WTC11 (cell line): Measurements from ENCODE around the gene SLC2A6. TPM values are rescaled to one million over a fixed set of nuclear protein-coding genes. Genes with fewer than 3 reads are reported as not detected.
A peak's percentile ranks its signal among the peaks of the same experiment; 100 is the strongest.

Experiments
- ATAC-seq: fragments of 200-7000 bp; cut with Tn5 transposase; 2 replicates; pipeline ENCODE4 v1.10.0; 2021; ENCODE audit warnings: mild to moderate bottlenecking, moderate library complexity
- CTCF ChIA-PET: fragments of 300-600 bp; sonication (Branson Sonifier 250); formaldehyde crosslinking; loops from one replicate; lab custom pipeline; 2021; ENCODE audit warnings: antibody characterized with exemption; lab: Charles Lee
- POLR2A ChIA-PET: fragments of 350-600 bp; sonication (Branson Sonifier 250); formaldehyde crosslinking; loops from one replicate; lab custom pipeline; 2021; ENCODE audit warnings: antibody characterized with exemption; lab: Charles Lee
- DNase-seq: peaks from one replicate; pipeline ENCODE4 v3.0.0; 2021; ENCODE audit warnings: low spot score
- H3K27ac Mint-ChIP-seq: 2 replicates; pipeline ENCODE4 v1.8.0; 2021; ENCODE audit warnings: mixed read lengths
- H3K27me3 Mint-ChIP-seq: 2 replicates; pipeline ENCODE4 v1.8.0; 2021; ENCODE audit warnings: low read depth, mild to moderate bottlenecking, moderate library complexity, mixed read lengths
- H3K36me3 Mint-ChIP-seq: 2 replicates; pipeline ENCODE4 v1.8.0; 2021; ENCODE audit warnings: mixed read lengths
- H3K4me1 Mint-ChIP-seq: 2 replicates; pipeline ENCODE4 v1.8.0; 2022; ENCODE audit warnings: mixed read lengths
- H3K4me3 Mint-ChIP-seq: 2 replicates; pipeline ENCODE4 v1.8.0; 2021; ENCODE audit warnings: mild to moderate bottlenecking, moderate library complexity, mixed read lengths
- H3K9me3 Mint-ChIP-seq: 2 replicates; pipeline ENCODE4 v1.8.0; 2021; ENCODE audit warnings: mixed read lengths
- AR ChIP-seq: fragments of 250-450 bp; sonication (Bioruptor Pico); IDR thresholded peaks from 2 replicates; pipeline ENCODE4 v1.9.0; 2021; ENCODE audit warnings: mild to moderate bottlenecking
- ATF2 ChIP-seq: sonication (generic); formaldehyde crosslinking; IDR thresholded peaks from 2 replicates; pipeline ENCODE4 v1.8.1; 2022; ENCODE audit warnings: low read depth, missing genetic modification reagents, borderline replicate concordance
- CREB1 ChIP-seq: sonication (generic); formaldehyde crosslinking; IDR thresholded peaks from 2 replicates; pipeline ENCODE4 v1.8.0; 2023; ENCODE audit warnings: mild to moderate bottlenecking, missing genetic modification reagents
- E2F4 ChIP-seq: sonication (generic); formaldehyde crosslinking; IDR thresholded peaks from 2 replicates; pipeline ENCODE4 v1.8.1; 2022; ENCODE audit warnings: low read depth, mild to moderate bottlenecking, moderate library complexity, missing genetic modification reagents, borderline replicate concordance
- E2F5 ChIP-seq: sonication (generic); formaldehyde crosslinking; IDR thresholded peaks from 2 replicates; pipeline ENCODE4 v1.8.1; 2022; ENCODE audit warnings: mild to moderate bottlenecking, moderate library complexity, missing genetic modification reagents
- FOXP1 ChIP-seq: sonication (generic); formaldehyde crosslinking; IDR thresholded peaks from 2 replicates; pipeline ENCODE4 v1.8.0; 2022; ENCODE audit warnings: missing genetic modification reagents, mild to moderate bottlenecking, moderate library complexity, borderline replicate concordance
- JAZF1 ChIP-seq: fragments of 250-450 bp; sonication (Bioruptor Pico); IDR thresholded peaks from 2 replicates; pipeline ENCODE4 v1.9.0; 2021; ENCODE audit warnings: moderate library complexity, mild to moderate bottlenecking, inconsistent platforms
- MLX ChIP-seq: sonication (generic); formaldehyde crosslinking; IDR thresholded peaks from 2 replicates; pipeline ENCODE4 v1.8.1; 2023; ENCODE audit warnings: mild to moderate bottlenecking, missing genetic modification reagents, moderate library complexity
- MXD4 ChIP-seq: fragments of 250-450 bp; sonication (Bioruptor Pico); IDR thresholded peaks from 2 replicates; pipeline ENCODE4 v1.8.0; 2021; ENCODE audit warnings: mild to moderate bottlenecking, moderate library complexity, borderline replicate concordance
- NFYB ChIP-seq: sonication (generic); formaldehyde crosslinking; conservative IDR thresholded peaks from 2 replicates; pipeline ENCODE4 v1.8.0; 2022; ENCODE audit warnings: low read depth, missing genetic modification reagents
- PRRX2 ChIP-seq: fragments of 250-450 bp; sonication (Bioruptor Pico); IDR thresholded peaks from 2 replicates; pipeline ENCODE4 v1.8.0; 2021; ENCODE audit warnings: mild to moderate bottlenecking
- TP53 ChIP-seq: sonication (generic); formaldehyde crosslinking; IDR thresholded peaks from 2 replicates; pipeline ENCODE4 v1.8.1; 2023; ENCODE audit warnings: mild to moderate bottlenecking, missing genetic modification reagents
- ZNF263 ChIP-seq: sonication (generic); formaldehyde crosslinking; IDR thresholded peaks from 2 replicates; pipeline ENCODE4 v1.8.1; 2022; ENCODE audit warnings: low read depth, mild to moderate bottlenecking, moderate library complexity, missing genetic modification reagents
- ZNF423 ChIP-seq: fragments of 250-450 bp; sonication (Bioruptor Pico); IDR thresholded peaks from 2 replicates; pipeline ENCODE4 v2.1.2; 2022; ENCODE audit warnings: mild to moderate bottlenecking, moderate library complexity
- ZNF425 ChIP-seq: fragments of 250-450 bp; sonication (Bioruptor Pico); conservative IDR thresholded peaks from 2 replicates; pipeline ENCODE4 v1.9.0; 2021; ENCODE audit warnings: mild to moderate bottlenecking
- ZNF671 ChIP-seq: fragments of 250-450 bp; sonication (Bioruptor Pico); IDR thresholded peaks from 2 replicates; pipeline ENCODE4 v1.8.0; 2021; ENCODE audit warnings: mild to moderate bottlenecking
- ZSCAN18 ChIP-seq: fragments of 250-450 bp; sonication (Bioruptor Pico); IDR thresholded peaks from 2 replicates; pipeline ENCODE4 v2.1.2; 2022; ENCODE audit warnings: mild to moderate bottlenecking, moderate library complexity
- total RNA-seq: library from RNA; stranded (reverse); gene quantifications from 3 replicates; pipeline ENCODE4 v1.2.3, GENCODE V29; 2021

SLC2A6 gene
- total RNA-seq, 1 experiment from 2014 or later: 16.6 TPM

GRCh38 chr9:133524146-133524545 lies 45.2 kb upstream of the SLC2A6 start:
- no peak for TF ChIP-seq JAZF1 (CRISPR knock-in tag)
- TF ChIP-seq ZNF263 (CRISPR knock-in tag): no peak
- TF ChIP-seq CREB1: no peak
- no peak for TF ChIP-seq NFYB (CRISPR knock-in tag)
- no peak for TF ChIP-seq TP53 (CRISPR knock-in tag)
- TF ChIP-seq ATF2 (CRISPR knock-in tag): no peak
- TF ChIP-seq PRRX2 (CRISPR knock-in tag): no peak
- no peak for TF ChIP-seq E2F5 (CRISPR knock-in tag)
- no peak for TF ChIP-seq MLX (CRISPR knock-in tag)
- no peak for TF ChIP-seq AR (CRISPR knock-in tag)
- TF ChIP-seq ZNF423 (CRISPR knock-in tag): no peak
- TF ChIP-seq FOXP1 (CRISPR knock-in tag): no peak
- no peak for TF ChIP-seq ZSCAN18 (CRISPR knock-in tag)
- TF ChIP-seq ZNF425 (CRISPR knock-in tag): no peak
- no peak for TF ChIP-seq MXD4 (CRISPR knock-in tag)
- POLR2A ChIA-PET: no interaction called here
- H3K4me3 Mint-ChIP-seq: no peak overlapping the region
- CTCF ChIA-PET: interaction anchor here (1.0 to 2.5 kb wide), 4 partner anchors 11 to 202 kb away, joined by 3 to 10 read pairs (median 4); no protein-coding TSS in a partner anchor
- H3K36me3 Mint-ChIP-seq: no peaks in the 10 kb centered on the region
- H3K27me3 Mint-ChIP-seq: peaks cover 2% of the 10 kb centered on the region; the same call in 1 of the 2 replicates
- no peak for ATAC-seq
- no peaks in the 10 kb centered on the region for H3K9me3 Mint-ChIP-seq
- no peak for DNase-seq
- peaks cover 33% of the 10 kb centered on the region for H3K4me1 Mint-ChIP-seq
- no peak overlapping the region for H3K27ac Mint-ChIP-seq

GRCh38 chr9:133523106-133523505 lies 44.2 kb upstream of the SLC2A6 start:
- CTCF ChIA-PET: interaction anchor here (0.9 to 2.5 kb wide), 5 partner anchors 10 to 191 kb away, joined by 3 to 10 read pairs (median 3); no protein-coding TSS in a partner anchor
- DNase-seq (no peak), ATAC-seq (no peak)
- Mint-ChIP-seq H3K27ac (no peak overlapping the region), H3K9me3 (no peaks in the 10 kb centered on the region), H3K4me3 (no peak overlapping the region), H3K4me1 (peaks cover 26% of the 10 kb centered on the region), H3K36me3 (no peaks in the 10 kb centered on the region), H3K27me3 (peaks cover 2% of the 10 kb centered on the region; the same call in 1 of the 2 replicates)
- POLR2A ChIA-PET: no interaction called here
- TF ChIP-seq ZNF263 (CRISPR knock-in tag) (no peak), E2F4 (CRISPR knock-in tag) (0 out of 2 replicates have a peak, but pooled peaks have one; percentile 38), ZNF671 (CRISPR knock-in tag) (no peak)
